Neuronal stem cell (in vitro differentiated cells): Measurements from ENCODE around the gene MYH14.
"Not testable (repeated sequence)": the region's sequence is repeated elsewhere in the genome, so short reads cannot be mapped to it uniquely, and the experiment has no call there.

Experiments used
- DNase-seq: peaks from one replicate; pipeline ENCODE4 v3.0.0-alpha.2; 2013; ENCODE audit warnings: low spot score
- H2AFZ ChIP-seq: one replicate; pipeline ENCODE4 v1.6.1; 2013; ENCODE audit warnings: mild to moderate bottlenecking, low read length, inconsistent platforms
- H2AK5ac ChIP-seq: 2 replicates; pipeline ENCODE4 v1.6.1; 2013; ENCODE audit warnings: low read depth, mild to moderate bottlenecking, inconsistent platforms, low read length, moderate library complexity, mixed read lengths
- H2BK120ac ChIP-seq: 2 replicates; pipeline ENCODE4 v1.6.1; 2013; ENCODE audit warnings: low read depth, mild to moderate bottlenecking, inconsistent platforms, low read length, moderate library complexity, mixed read lengths
- H2BK12ac ChIP-seq: one replicate; pipeline ENCODE4 v1.6.1; 2013; ENCODE audit warnings: low read length, inconsistent platforms
- H2BK15ac ChIP-seq: 2 replicates; pipeline ENCODE4 v1.6.1; 2013; ENCODE audit warnings: mild to moderate bottlenecking, low read length, inconsistent platforms, mixed read lengths
- H2BK5ac ChIP-seq: one replicate; pipeline ENCODE4 v1.6.1; 2013; ENCODE audit warnings: inconsistent platforms, mild to moderate bottlenecking, low read length, moderate library complexity
- H3K14ac ChIP-seq: one replicate; pipeline ENCODE4 v1.6.1; 2013; ENCODE audit warnings: low read length, inconsistent platforms
- H3K18ac ChIP-seq: 2 replicates; pipeline ENCODE4 v1.6.1; 2013; ENCODE audit warnings: low read length, inconsistent platforms
- H3K23ac ChIP-seq: 2 replicates; pipeline ENCODE4 v1.6.1; 2013; ENCODE audit warnings: low read depth, mild to moderate bottlenecking, mixed read lengths, low read length, inconsistent platforms; ENCODE audit not compliant: poor library complexity
- H3K27ac ChIP-seq: replicated peaks from 3 replicates; pipeline ENCODE4 v1.5.1; 2013; ENCODE audit warnings: low read length, inconsistent platforms
- H3K27me3 ChIP-seq, 3 experiments: 2 replicates each; pipeline ENCODE4 v1.6.1; 2013; ENCODE audit warnings: low read length in 3 of 3, mild to moderate bottlenecking in 2 of 3, inconsistent platforms in 1 of 3, low read depth in 1 of 3, mixed read lengths in 1 of 3, moderate library complexity in 1 of 3; ENCODE audit not compliant: control insufficient read depth in 3 of 3, insufficient read depth in 3 of 3
- H3K36me3 ChIP-seq, 2 donors: replicated peaks in 1 of 2; 2 replicates each; pipeline ENCODE4 v1.6.1; 2013; ENCODE audit warnings: low read length in 2 of 2; ENCODE audit not compliant: control insufficient read depth in 2 of 2, insufficient read depth in 2 of 2
- H3K4ac ChIP-seq: 2 replicates; pipeline ENCODE4 v1.6.1; 2013; ENCODE audit warnings: inconsistent platforms, mild to moderate bottlenecking, low read length, moderate library complexity
- H3K4me1 ChIP-seq, 2 donors: 1 replicate in 1 of 2; 2 replicates in 1 of 2; pipeline ENCODE4 v1.6.1; 2013; ENCODE audit warnings: low read length in 2 of 2, low read depth in 1 of 2; ENCODE audit not compliant: control insufficient read depth in 2 of 2, insufficient read depth in 1 of 2
- H3K4me2 ChIP-seq: one replicate; pipeline ENCODE4 v1.6.1; 2013; ENCODE audit warnings: mild to moderate bottlenecking, low read length, inconsistent platforms; ENCODE audit not compliant: insufficient read depth, poor library complexity, severe bottlenecking
- H3K4me3 ChIP-seq, 2 donors: 2 replicates each; pipeline ENCODE4 v1.5.1; 2013; ENCODE audit warnings: low read length in 2 of 2, mild to moderate bottlenecking in 2 of 2, inconsistent platforms in 1 of 2, moderate library complexity in 1 of 2
- H3K79me1 ChIP-seq: one replicate; pipeline ENCODE4 v1.6.1; 2013; ENCODE audit warnings: low read depth, mild to moderate bottlenecking, inconsistent platforms, low read length, moderate library complexity
- H3K9ac ChIP-seq: one replicate; pipeline ENCODE4 v1.6.1; 2013; ENCODE audit warnings: mild to moderate bottlenecking, low read depth, low read length, inconsistent platforms; ENCODE audit not compliant: poor library complexity
- H3K9me3 ChIP-seq, 2 donors: replicated peaks in 1 of 2; 2 replicates each; pipeline versions ENCODE3 to v1.6.1; 2013; ENCODE audit warnings: low read length in 2 of 2, mild to moderate bottlenecking in 2 of 2, inconsistent platforms in 1 of 2, low read depth in 1 of 2, mixed read lengths in 1 of 2, moderate library complexity in 1 of 2; ENCODE audit not compliant: control insufficient read depth in 2 of 2, insufficient read depth in 1 of 2
- H4K8ac ChIP-seq: one replicate; pipeline ENCODE4 v1.6.1; 2013; ENCODE audit warnings: low read depth, mild to moderate bottlenecking, inconsistent platforms, low read length, moderate library complexity
- H4K91ac ChIP-seq: one replicate; pipeline ENCODE4 v1.6.1; 2013; ENCODE audit warnings: low read length, low read depth, mild to moderate bottlenecking, inconsistent platforms; ENCODE audit not compliant: poor library complexity
- WGBS, 2 donors: extraction: QIAGEN DNeasy Blood & Tissue Kit; methylation state at CpG; one replicate each; pipeline ENCODE4 v1.1.7; 2013; ENCODE audit warnings: missing lambda C conversion rate in 2 of 2, mixed read lengths in 1 of 2; ENCODE audit not compliant: insufficient read length in 2 of 2, insufficient replicate concordance in 1 of 2; ENCODE audit errors: extremely low coverage in 2 of 2; 5-methylcytosine and 5-hydroxymethylcytosine counted together

The MYH14 gene

DNA sequence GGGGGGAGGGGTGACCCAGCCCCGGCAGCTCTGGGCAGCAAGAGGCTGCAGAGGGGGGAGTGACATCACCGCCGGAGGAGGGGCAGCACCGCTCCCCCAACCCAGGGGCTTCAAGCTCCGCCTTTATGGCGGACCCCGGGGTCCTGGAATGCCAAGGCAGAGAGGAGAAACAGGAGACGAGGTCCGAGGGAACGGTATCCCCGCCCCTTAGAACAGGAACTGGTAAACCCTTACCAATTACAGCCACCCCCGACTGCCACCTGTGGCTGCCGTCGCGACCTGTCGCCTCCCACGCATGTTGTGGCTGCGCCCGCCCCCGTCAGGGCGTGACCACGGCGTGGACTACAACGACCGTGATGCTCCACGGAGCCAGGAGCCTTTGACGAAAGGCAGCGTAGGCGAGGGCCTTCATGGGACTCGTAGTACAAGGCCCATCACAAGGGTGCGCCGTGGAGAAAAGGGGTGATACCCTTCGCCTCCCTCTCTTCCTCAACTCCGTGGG is 129.9 kb downstream of the MYH14 start:
- H3K36me3 ChIP-seq: peaks cover 4 to 17% of the 10 kb centered on the region in 2 donors
- H4K91ac ChIP-seq: peak overlapping the region; percentile 76
- peaks cover 2 to 5% of the 10 kb centered on the region in 2 donors for H3K9me3 ChIP-seq
- H2BK15ac ChIP-seq: no peak overlapping the region
- peaks cover 5% of the 10 kb centered on the region for H3K79me1 ChIP-seq
- peak overlapping the region; percentile 95 for H3K18ac ChIP-seq
- H3K23ac ChIP-seq: peak overlapping the region; percentile 66
- H4K8ac ChIP-seq: no peak overlapping the region
- peak; percentile 94 for DNase-seq
- no peak overlapping the region for H2BK120ac ChIP-seq
- H2BK5ac ChIP-seq: peak overlapping the region; percentile 95
- H3K27ac ChIP-seq: peak overlapping the region; percentile 98
- H3K4me1 ChIP-seq: peaks cover 3 to 7% of the 10 kb centered on the region in 2 donors
- peaks cover 2 to 3% (median 3%) of the 10 kb centered on the region in 3 experiments for H3K27me3 ChIP-seq
- no peak overlapping the region for H3K14ac ChIP-seq
- H3K4ac ChIP-seq: no peak overlapping the region
- peak overlapping the region; percentile 95 for H3K4me2 ChIP-seq
- peak overlapping the region in 1 of 2 donors; percentile 77 for H3K4me3 ChIP-seq
- H2AFZ ChIP-seq: no peak overlapping the region
- H2BK12ac ChIP-seq: no peak overlapping the region
- peak overlapping the region; percentile 9 for H3K9ac ChIP-seq
- no CpG with 5 or more reads among the region's 34 CpGs for WGBS, 2 donors
- peak overlapping the region; percentile 64 for H2AK5ac ChIP-seq

DNA sequence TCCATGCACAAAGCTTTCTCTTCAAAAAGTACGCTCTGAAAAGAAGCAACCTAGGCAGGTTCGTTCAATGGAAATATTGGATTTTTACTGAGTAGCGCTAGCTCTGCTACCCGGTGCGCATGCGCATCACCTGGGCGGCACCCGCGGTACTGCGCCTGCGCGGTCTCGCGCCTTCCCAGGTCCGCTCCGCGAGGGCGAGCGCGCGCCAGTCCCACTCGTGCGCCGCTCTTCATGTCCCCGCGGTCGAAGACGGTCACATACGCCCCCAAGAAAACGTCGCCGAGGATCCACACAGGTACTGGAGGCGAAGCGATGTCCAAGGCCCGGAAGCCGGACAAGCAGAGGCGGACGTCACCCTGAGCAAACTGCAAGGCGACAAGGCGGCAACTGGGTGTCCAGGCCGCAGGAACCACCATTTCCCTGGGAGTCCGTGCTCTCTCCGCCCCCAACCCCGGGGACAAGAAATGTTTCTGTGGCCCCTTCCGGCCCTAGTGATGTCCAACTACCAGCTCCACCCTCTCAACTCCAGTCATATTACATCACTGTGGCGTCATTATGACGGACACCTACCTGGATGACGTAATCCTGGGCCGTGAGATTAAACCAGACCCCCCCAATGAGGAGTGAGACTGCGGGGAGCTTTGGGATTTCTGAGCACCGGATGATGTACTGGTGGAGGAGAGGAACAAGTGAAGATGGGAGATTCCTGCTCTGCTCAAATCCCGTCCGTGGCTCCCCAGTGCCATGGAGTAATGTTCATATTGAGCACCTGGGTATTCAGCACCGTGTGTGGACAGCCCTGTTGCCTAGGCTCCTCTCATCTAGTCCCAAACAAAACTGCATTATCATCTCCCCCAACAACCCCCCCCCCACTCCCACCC is 130.6 kb downstream of the MYH14 start:
- H3K18ac ChIP-seq: peak overlapping the region; percentile 97
- peak overlapping the region; percentile 66 for H3K23ac ChIP-seq
- no peak for DNase-seq
- H2AFZ ChIP-seq: no peak overlapping the region
- H3K4me2 ChIP-seq: peak overlapping the region; percentile 95
- no CpG with 5 or more reads among the region's 54 CpGs for WGBS, 2 donors
- H2AK5ac ChIP-seq: peak overlapping the region; percentile 27
- H3K79me1 ChIP-seq: peaks cover 5% of the 10 kb centered on the region
- peak overlapping the region; percentile 58 for H3K14ac ChIP-seq
- H4K91ac ChIP-seq: no peak overlapping the region
- peak overlapping the region; percentile 24 for H3K4ac ChIP-seq
- H3K9ac ChIP-seq: peak overlapping the region; percentile 73
- H3K27ac ChIP-seq: peak overlapping the region; percentile 98
- H4K8ac ChIP-seq: peak overlapping the region; percentile 29
- H3K4me1 ChIP-seq: peaks cover 3 to 7% of the 10 kb centered on the region in 2 donors
- peaks cover 6 to 23% of the 10 kb centered on the region in 2 donors for H3K36me3 ChIP-seq
- H2BK12ac ChIP-seq: no peak overlapping the region
- peak overlapping the region; percentile 95 for H2BK5ac ChIP-seq
- no peaks in the 10 kb centered on the region for H3K27me3 ChIP-seq
- peaks cover 2 to 5% of the 10 kb centered on the region in 2 donors for H3K9me3 ChIP-seq
- peak overlapping the region in 1 of 2 donors; percentile 77 for H3K4me3 ChIP-seq
- no peak overlapping the region for H2BK120ac ChIP-seq
- no peak overlapping the region for H2BK15ac ChIP-seq

DNA sequence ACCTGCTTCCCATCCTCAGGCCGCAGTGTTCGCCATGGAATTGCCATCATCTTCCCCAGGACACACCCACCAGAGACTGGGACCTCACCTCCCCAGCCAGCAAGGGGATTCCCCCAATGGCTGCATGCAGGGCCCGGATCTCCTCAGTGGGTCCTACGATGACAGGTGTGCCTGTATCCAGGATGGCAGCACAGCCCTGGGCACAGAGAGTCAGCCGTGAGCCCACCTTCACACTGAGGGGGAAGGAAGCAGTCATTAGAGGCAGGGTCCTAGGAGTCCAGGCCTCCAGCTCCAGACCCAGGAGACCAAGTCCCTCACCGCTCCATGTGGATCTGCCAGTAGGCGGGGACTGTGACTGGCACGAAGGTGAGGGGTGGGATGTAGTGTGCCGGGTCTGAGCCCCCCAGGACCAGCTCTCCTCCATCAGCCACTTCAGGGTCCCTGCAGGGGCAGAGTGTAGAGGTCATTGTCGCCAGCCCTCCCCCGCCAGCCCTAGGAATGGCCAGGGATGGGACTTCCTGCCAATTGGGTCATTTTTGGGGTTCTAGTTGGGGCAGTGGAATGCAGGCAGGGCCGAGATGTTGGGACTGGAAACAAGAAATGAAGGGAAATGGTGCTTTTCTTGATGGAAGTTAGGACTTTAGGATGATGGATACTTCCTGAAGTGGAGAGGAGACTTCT is 131.5 kb downstream of the MYH14 start:
- no peak overlapping the region for H2AK5ac ChIP-seq
- no peak overlapping the region for H2AFZ ChIP-seq
- H3K4me2 ChIP-seq: no peak overlapping the region
- no peak overlapping the region for H3K4me3 ChIP-seq
- H3K9me3 ChIP-seq: peaks cover 2 to 5% of the 10 kb centered on the region in 2 donors
- H3K27me3 ChIP-seq: no peaks in the 10 kb centered on the region
- H4K91ac ChIP-seq: no peak overlapping the region
- no peak for DNase-seq
- H3K23ac ChIP-seq: peak overlapping the region; percentile 22
- no peak overlapping the region for H3K27ac ChIP-seq
- no peak overlapping the region for H3K4ac ChIP-seq
- peaks cover 3 to 7% of the 10 kb centered on the region in 2 donors for H3K4me1 ChIP-seq
- H2BK5ac ChIP-seq: no peak overlapping the region
- H2BK12ac ChIP-seq: no peak overlapping the region
- H3K18ac ChIP-seq: no peak overlapping the region
- H2BK120ac ChIP-seq: no peak overlapping the region
- no peak overlapping the region for H4K8ac ChIP-seq
- H3K9ac ChIP-seq: no peak overlapping the region
- peaks cover 5% of the 10 kb centered on the region for H3K79me1 ChIP-seq
- peaks cover 9 to 32% of the 10 kb centered on the region in 2 donors for H3K36me3 ChIP-seq
- H2BK15ac ChIP-seq: no peak overlapping the region
- no peak overlapping the region for H3K14ac ChIP-seq
- WGBS, 2 donors: no CpG with 5 or more reads among the region's 12 CpGs

DNA sequence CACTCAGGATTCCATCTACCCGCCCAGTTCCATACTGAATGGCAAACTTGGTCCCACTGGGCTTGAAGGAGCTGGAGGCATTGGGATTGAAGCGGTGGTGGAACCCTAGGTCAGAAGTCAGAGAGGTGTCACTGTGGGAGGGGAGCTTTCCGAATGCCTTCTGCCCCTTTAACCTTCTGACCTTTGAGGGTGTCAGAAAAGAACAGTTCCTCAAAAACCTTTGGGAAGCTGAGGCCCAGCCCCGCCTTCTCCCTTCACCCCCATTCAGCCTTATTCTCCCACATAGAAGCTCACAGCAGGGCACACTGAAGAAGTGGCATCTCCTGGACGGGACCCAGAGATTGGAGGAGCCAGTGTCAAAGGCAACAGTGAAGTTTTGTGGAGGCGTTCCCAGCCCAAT is 133.6 kb downstream of the MYH14 start:
- H2BK12ac ChIP-seq, H2AFZ ChIP-seq, H3K23ac ChIP-seq, H3K4me2 ChIP-seq, H3K14ac ChIP-seq, H4K91ac ChIP-seq, H2BK5ac ChIP-seq, H2BK120ac ChIP-seq, H3K27ac ChIP-seq, H3K79me1 ChIP-seq, H4K8ac ChIP-seq, H3K27me3 ChIP-seq, H3K9ac ChIP-seq, H3K4me3 ChIP-seq, DNase-seq, H3K4ac ChIP-seq, H3K18ac ChIP-seq, H3K4me1 ChIP-seq, H2BK15ac ChIP-seq, H2AK5ac ChIP-seq: not testable (repeated sequence)
- Histone ChIP-seq H3K36me3 (peaks cover 9 to 49% of the 10 kb centered on the region in 2 donors), H3K9me3 (peaks cover 2 to 16% of the 10 kb centered on the region in 2 donors)
- no CpG with 5 or more reads among the region's 6 CpGs for WGBS, 2 donors
